NT2/D1 (cell line): ENCODE measurements around the gene PATJ.

Experiments
- DNase-seq: peaks from one replicate; pipeline ENCODE4 v3.0.0-alpha.2; 2011; ENCODE audit warnings: low read depth, low spot score
- H3K27me3 ChIP-seq: 2 replicates; pipeline ENCODE4 v1.6.0; 2011; ENCODE audit warnings: mild to moderate bottlenecking; ENCODE audit not compliant: insufficient read length, insufficient read depth
- H3K36me3 ChIP-seq: 2 replicates; pipeline ENCODE4 v1.6.1; 2011; ENCODE audit warnings: mild to moderate bottlenecking, low read length, mixed read lengths; ENCODE audit not compliant: insufficient read depth, insufficient read length
- H3K4me1 ChIP-seq: 2 replicates; pipeline ENCODE4 v1.5.1; 2011; ENCODE audit not compliant: insufficient read depth, insufficient read length
- H3K4me3 ChIP-seq: 2 replicates; pipeline ENCODE4 v1.5.1; 2011; ENCODE audit warnings: low read depth; ENCODE audit not compliant: insufficient read length
- H3K9ac ChIP-seq: 2 replicates; pipeline ENCODE4 v1.6.0; 2011; ENCODE audit warnings: low read depth; ENCODE audit not compliant: insufficient read length
- H3K9me3 ChIP-seq: 2 replicates; pipeline ENCODE4 v1.5.1; 2011; ENCODE audit warnings: mild to moderate bottlenecking, low read length; ENCODE audit not compliant: insufficient read depth
- SUZ12 ChIP-seq: IDR thresholded peaks from 2 replicates; pipeline ENCODE4 v1.6.1; 2011; ENCODE audit not compliant: insufficient read length, insufficient read depth; ENCODE audit errors: extremely low read depth
- YY1 ChIP-seq: IDR thresholded peaks from 2 replicates; pipeline ENCODE4 v1.6.1; 2011; ENCODE audit not compliant: insufficient read length, insufficient read depth
- ZNF274 ChIP-seq: IDR thresholded peaks from 2 replicates; pipeline ENCODE4 v1.6.1; 2011; ENCODE audit warnings: mild to moderate bottlenecking, low read depth, low read length

The PATJ gene

GRCh38 chr1:62111084-62111483, 368.8 kb downstream of the PATJ start:
- no peak for DNase-seq
- Histone ChIP-seq H3K9me3 (no peaks in the 10 kb centered on the region), H3K9ac (no peak overlapping the region), H3K27me3 (no peaks in the 10 kb centered on the region), H3K36me3 (no peaks in the 10 kb centered on the region), H3K4me1 (no peaks in the 10 kb centered on the region), H3K4me3 (no peak overlapping the region)
- no peak for TF ChIP-seq SUZ12
- no peak for TF ChIP-seq YY1
- no peak for TF ChIP-seq ZNF274

GRCh38 chr1:62113507-62113906, 371.2 kb downstream of the PATJ start:
- H3K27me3 ChIP-seq, result no peaks in the 10 kb centered on the region
- no peak for DNase-seq
- no peaks in the 10 kb centered on the region for H3K36me3 ChIP-seq
- no peak overlapping the region for H3K4me3 ChIP-seq
- no peaks in the 10 kb centered on the region for H3K4me1 ChIP-seq
- no peaks in the 10 kb centered on the region for H3K9me3 ChIP-seq
- no peak overlapping the region for H3K9ac ChIP-seq
- TF ChIP-seq SUZ12, result no peak
- TF ChIP-seq YY1, result no peak
- TF ChIP-seq ZNF274, result no peak

- no peak overlapping the region for H3K9ac ChIP-seq
- no peak overlapping the region for H3K4me3 ChIP-seq
- TF ChIP-seq SUZ12 (no peak), YY1 (no peak), ZNF274 (no peak)
- H3K27me3 ChIP-seq, result no peaks in the 10 kb centered on the region
- no peaks in the 10 kb centered on the region for H3K9me3 ChIP-seq
- no peaks in the 10 kb centered on the region for H3K36me3 ChIP-seq
- no peak for DNase-seq
- no peaks in the 10 kb centered on the region for H3K4me1 ChIP-seq
These were observed 374.9 kb downstream of the PATJ start for GRCh38 chr1:62117018-62117750.

DNA sequence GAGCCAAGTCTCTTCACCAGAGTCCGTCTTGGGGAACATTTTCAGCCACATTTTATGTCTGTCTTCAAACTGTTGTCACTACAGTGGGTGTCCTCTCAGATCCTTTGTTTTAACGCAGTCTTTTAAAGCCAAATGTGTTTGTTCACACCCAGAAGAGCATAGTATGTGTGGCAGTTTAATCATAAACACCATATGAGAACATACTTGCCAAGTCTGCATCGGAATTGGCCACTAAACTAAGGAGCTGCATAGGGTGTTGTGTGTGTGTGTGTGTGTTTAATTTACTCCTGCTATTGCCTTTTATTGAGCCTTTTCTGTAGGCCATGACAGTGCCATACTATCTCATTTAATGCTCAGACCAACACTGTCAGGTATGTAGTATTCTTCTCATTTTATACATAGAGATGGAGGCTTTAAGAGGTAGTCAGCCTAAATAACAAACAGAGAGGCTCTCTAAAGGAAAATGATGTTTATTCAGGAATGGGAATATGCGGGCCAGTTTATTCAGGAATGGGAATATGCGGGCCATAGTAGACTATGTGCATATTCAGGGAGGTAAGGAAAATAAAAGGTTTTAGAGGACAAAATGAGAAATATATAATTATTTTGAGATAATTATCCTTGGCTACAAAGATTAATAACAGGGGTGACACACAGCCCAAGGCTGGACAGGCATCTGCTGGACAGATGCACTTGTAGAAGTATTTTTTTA, 384.5 kb downstream of the PATJ start:
- no peaks in the 10 kb centered on the region for H3K4me1 ChIP-seq
- no peaks in the 10 kb centered on the region for H3K27me3 ChIP-seq
- TF ChIP-seq SUZ12 (no peak), ZNF274 (no peak), YY1 (no peak)
- no peaks in the 10 kb centered on the region for H3K9me3 ChIP-seq
- DNase-seq, result no peak
- no peak overlapping the region for H3K4me3 ChIP-seq
- no peak overlapping the region for H3K9ac ChIP-seq
- no peaks in the 10 kb centered on the region for H3K36me3 ChIP-seq

DNA sequence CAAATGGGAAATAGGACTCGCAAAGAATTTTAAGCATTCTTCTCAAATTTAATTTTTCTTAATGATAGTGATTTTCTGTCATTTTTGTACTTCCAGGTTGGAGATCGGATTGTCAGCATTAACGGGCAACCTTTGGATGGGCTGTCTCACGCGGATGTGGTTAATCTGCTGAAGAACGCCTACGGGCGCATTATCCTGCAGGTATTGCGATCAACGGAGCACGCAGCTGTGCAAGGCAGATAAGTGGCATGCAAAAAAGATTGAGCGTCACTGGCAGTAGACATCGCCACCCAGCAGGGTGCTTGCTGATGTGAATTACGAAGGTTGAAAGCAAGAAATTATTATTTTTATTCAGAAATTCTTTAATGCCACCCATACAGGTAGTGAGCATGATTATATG, 386.5 kb downstream of the PATJ start:
- no peaks in the 10 kb centered on the region for H3K4me1 ChIP-seq
- no peak for DNase-seq
- TF ChIP-seq YY1 (no peak), ZNF274 (no peak), SUZ12 (no peak)
- H3K36me3 ChIP-seq, result no peaks in the 10 kb centered on the region
- H3K9me3 ChIP-seq, result no peaks in the 10 kb centered on the region
- H3K9ac ChIP-seq, result no peak overlapping the region
- H3K4me3 ChIP-seq, result no peak overlapping the region
- no peaks in the 10 kb centered on the region for H3K27me3 ChIP-seq

GRCh38 chr1:62131093-62131725, 388.9 kb downstream of the PATJ start:
- Histone ChIP-seq H3K27me3 (no peaks in the 10 kb centered on the region), H3K4me3 (no peak overlapping the region), H3K9ac (no peak overlapping the region), H3K36me3 (no peaks in the 10 kb centered on the region), H3K4me1 (no peaks in the 10 kb centered on the region), H3K9me3 (no peaks in the 10 kb centered on the region)
- TF ChIP-seq YY1 (no peak), ZNF274 (no peak), SUZ12 (no peak)
- peak; percentile 85 for DNase-seq

GRCh38 chr1:62138029-62138428, 395.7 kb downstream of the PATJ start:
- Histone ChIP-seq H3K9ac (no peak overlapping the region), H3K4me3 (no peak overlapping the region), H3K27me3 (no peaks in the 10 kb centered on the region), H3K4me1 (peaks cover 3% of the 10 kb centered on the region), H3K9me3 (no peaks in the 10 kb centered on the region), H3K36me3 (no peaks in the 10 kb centered on the region)
- DNase-seq, result no peak
- TF ChIP-seq YY1 (no peak), ZNF274 (no peak), SUZ12 (no peak)
